Left ventricle myocardium superior (tissue), 1 donor: Measurements from ENCODE around the gene ZFAND2A. TPM values are rescaled to one million over a fixed set of nuclear protein-coding genes. Genes with fewer than 3 reads are reported as not detected.
A peak's percentile ranks its signal among the peaks of the same experiment; 100 is the strongest.
"Not testable (repeated sequence)": the region's sequence is repeated elsewhere in the genome, so short reads cannot be mapped to it uniquely, and the experiment has no call there.

ENCODE experiments used
- ATAC-seq: fragments of 200-7000 bp; cut with Tn5 transposase; one replicate; pipeline ENCODE4 v1.9.1; 2020; ENCODE audit warnings: mild to moderate bottlenecking, moderate library complexity
- DNase-seq: peaks from one replicate; pipeline ENCODE4 v3.0.0-alpha.2; 2020
- intact Hi-C: fragments of 100-400 bp; cut with micrococcal nuclease; formaldehyde crosslinking; loops from one replicate; pipeline ENCODE4 v1.11.0; 2022
- total RNA-seq: library from RNA; stranded (reverse); fragmentation: NEBNext Ultra II Directional; extraction: Animal tissue kit (Norgen Biotek cat#: 25700); gene quantifications from one replicate; pipeline ENCODE4 v1.2.1, GENCODE V29; 2021
- donor health status: DM: no; HTN: yes; CAD: no; lungs with severe emphysema.

The ZFAND2A gene
- total RNA-seq, 1 donor from 2014 or later, result 5.9 TPM

- DNase-seq, intact Hi-C loops, ATAC-seq: not testable (repeated sequence)
Observed at GRCh38 chr7:1155818-1156781, 3.9 kb downstream of the ZFAND2A start.

GRCh38 chr7:1154172-1154739 lies 5.7 kb downstream of the ZFAND2A start:
- no peak for ATAC-seq
- DNase-seq, result no peak
- intact Hi-C loops, result no loop called here

DNA sequence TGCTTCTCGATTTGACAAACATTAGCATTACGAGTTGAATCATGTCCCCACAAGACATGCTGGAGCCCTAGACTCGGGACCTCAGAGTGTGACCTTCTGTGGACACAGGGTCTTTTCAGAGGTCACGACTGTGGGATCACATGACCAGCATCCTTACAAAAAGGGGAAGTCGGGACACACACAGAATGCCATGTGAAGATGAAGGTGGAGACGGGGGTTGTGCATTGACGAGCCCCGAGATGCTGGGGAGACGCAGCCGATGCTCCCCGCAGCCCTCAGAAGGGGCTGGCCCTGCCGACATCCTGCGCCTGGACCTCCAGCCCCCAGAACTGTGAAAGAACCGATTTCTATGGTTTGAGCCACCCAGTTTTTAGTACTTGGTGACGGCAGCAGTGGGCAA lies 7.5 kb downstream of the ZFAND2A start:
- ATAC-seq (no peak), DNase-seq (no peak)
- intact Hi-C loops, result no loop called here

- DNase-seq, result no peak
- intact Hi-C loops, result no loop called here
- no peak for ATAC-seq
Observed at GRCh38 chr7:1151653-1152425, 8.2 kb downstream of the ZFAND2A start.

GRCh38 chr7:1151156-1151555 lies 8.8 kb downstream of the ZFAND2A start:
- DNase-seq (no peak), ATAC-seq (no peak)
- intact Hi-C loops, result no loop called here

DNA sequence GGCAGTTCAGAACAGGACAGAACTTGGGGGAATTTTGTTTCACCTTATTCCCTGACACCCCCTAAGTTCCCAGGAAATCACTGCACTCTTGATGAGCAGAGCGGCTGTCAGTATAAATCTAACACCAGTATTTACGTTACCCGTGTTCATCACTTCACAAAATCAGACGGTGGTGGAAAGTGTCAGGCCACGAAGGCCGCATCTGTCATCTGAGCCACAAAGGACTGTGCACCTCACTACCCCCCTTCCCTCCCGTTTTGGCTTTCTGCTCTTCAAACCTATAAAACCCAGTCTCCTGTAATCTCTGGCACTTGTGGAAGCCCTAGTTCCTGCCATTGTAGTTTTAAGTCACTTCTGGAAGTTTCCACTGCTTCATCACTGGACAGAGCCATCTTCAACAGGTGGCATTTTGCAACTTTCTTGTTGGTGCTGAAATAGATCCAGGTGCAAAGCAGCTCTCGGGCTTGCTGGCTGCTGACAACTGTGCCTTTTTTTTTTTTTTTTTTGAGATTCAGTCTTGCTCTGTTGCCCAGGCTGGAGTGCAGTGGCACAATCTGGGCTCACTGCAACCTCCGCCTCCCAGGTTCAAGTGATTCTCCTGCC lies 9.5 kb downstream of the ZFAND2A start:
- DNase-seq (no peak), ATAC-seq (no peak)
- intact Hi-C loops, result no loop called here

DNA sequence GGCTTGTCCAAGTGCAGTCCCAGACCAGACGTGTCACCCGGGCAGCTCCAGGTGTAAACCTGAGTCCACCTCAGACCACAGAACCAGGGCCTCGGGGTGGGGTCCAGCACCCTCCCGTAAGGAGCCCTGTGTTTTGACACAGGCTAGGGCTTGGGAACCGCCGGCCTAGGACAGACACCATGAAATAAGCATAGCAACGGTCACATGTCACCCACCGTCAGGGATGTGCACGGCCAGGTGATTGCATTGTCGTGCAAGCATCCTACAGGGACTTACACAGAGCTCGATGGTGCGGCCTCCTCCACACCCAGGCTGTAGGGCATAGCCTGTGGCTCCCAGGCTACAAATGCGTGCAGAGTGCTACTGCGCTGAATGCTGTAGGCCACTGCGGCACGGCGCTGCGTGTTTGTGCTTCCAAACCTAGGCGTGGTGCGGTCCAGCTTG lies 10.6 kb downstream of the ZFAND2A start:
- DNase-seq, result no peak
- intact Hi-C loops, result no loop called here

GRCh38 chr7:1147873-1148272 lies 12.1 kb downstream of the ZFAND2A start:
- ATAC-seq, intact Hi-C loops, DNase-seq: not testable (repeated sequence)

More for the DNA sequence above, 10.6 kb downstream of the ZFAND2A start:
- ATAC-seq, result no peak

DNA sequence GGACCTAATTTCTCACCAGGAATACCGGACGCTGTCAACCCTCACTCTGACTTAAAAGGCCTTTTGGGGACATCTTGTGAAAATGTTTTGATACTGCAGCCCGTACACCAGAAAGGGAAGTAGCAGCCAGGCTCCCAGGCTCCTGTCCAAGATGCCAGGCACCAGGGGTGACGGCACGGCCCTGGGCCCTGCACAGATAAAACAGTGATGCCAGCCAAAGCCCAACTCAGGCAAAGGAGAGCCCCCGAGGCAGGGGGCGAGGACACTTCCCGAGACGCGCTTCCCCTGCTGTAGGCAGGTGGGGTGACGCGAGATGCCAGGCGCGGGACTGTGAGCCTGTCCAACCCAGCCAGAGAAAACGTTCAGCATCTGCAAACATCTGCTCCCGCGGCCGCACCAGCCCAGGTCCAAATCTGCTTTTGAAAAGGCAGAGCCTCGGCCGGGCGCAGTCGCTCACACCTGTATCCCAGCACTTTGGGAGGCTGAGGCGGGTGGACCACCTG lies 15.7 kb downstream of the ZFAND2A start:
- DNase-seq, result peak; percentile 78
- ATAC-seq, result peak; percentile 96
- intact Hi-C loops, result no loop called here

- ATAC-seq, intact Hi-C loops, DNase-seq: not testable (repeated sequence)
Observed at GRCh38 chr7:1143031-1143430, 17.0 kb downstream of the ZFAND2A start.

- intact Hi-C loops, result no loop called here
- DNase-seq (no peak), ATAC-seq (no peak)
Observed at GRCh38 chr7:1142051-1142635, 17.9 kb downstream of the ZFAND2A start.

DNA sequence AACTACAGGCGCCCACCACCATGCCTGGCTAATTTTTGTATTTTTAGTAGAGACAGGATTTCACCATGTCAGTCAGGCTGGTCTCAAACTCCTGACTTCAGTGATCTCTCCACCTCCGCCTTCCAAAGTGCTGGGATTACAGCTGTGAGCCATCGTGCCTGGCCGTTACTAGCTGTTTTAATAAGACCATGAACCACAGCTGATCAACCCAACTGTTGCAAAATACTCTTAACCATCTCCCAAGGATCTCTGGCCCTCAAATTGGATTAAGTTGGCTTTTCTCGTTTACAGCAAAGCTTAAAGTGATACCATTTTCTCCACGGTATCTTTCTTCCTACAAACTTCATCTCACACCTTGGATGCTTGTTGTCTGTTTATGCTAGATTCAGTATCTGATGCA lies 18.3 kb downstream of the ZFAND2A start:
- no peak for ATAC-seq
- intact Hi-C loops, result no loop called here
- no peak for DNase-seq

DNA sequence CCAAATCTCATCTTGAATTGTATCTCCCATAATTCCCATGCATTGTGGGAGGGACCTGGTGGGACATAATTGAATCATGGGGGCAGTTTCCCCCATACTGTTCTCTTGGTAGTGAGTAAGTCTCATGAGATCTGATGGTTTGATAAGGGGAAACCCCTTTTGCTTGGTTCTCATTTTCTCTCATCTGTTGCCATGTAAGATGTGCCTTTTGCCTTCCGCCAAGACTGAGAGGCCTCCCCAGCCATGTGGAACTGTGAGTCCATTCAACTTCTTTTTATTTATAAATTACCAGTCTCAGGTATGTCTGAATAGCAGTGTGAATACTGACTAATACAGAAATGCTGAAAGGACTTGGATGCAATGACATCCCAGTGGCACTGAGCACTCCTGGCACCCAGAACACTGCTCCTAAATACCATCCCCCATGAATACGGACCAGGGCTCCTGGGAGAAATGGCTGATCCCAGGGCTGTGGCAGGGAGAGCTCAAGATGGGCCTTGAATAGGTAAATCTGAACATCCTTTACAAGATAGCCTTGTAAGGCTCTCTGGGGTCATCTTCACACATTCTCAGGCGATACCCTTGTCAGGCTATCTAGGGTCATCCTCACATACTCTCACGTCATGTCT lies 19.4 kb downstream of the ZFAND2A start:
- intact Hi-C loops, result no loop called here
- DNase-seq, result no peak
- ATAC-seq, result no peak

- DNase-seq, result no peak
- peak; percentile 85 for ATAC-seq
- intact Hi-C loops, result no loop called here
Observed at GRCh38 chr7:1137517-1138167, 22.4 kb downstream of the ZFAND2A start.

- ATAC-seq (no peak), DNase-seq (no peak)
- intact Hi-C loops, result no loop called here
Observed at GRCh38 chr7:1136841-1137516, 23.0 kb downstream of the ZFAND2A start.

- ATAC-seq (no peak), DNase-seq (no peak)
- intact Hi-C loops, result no loop called here
Observed at GRCh38 chr7:1134951-1135350, 25.0 kb downstream of the ZFAND2A start.
